Measurements from ENCODE around the gene ZNF821. TPM values are rescaled to one million over a fixed set of nuclear protein-coding genes. Genes with fewer than 3 reads are reported as not detected.

The ZNF821 gene
- polyA plus RNA-seq, 1 donor (not counting 4 experiments of a cell fraction or from before 2014, with no cell fraction given) = 2.9 TPM

DNA sequence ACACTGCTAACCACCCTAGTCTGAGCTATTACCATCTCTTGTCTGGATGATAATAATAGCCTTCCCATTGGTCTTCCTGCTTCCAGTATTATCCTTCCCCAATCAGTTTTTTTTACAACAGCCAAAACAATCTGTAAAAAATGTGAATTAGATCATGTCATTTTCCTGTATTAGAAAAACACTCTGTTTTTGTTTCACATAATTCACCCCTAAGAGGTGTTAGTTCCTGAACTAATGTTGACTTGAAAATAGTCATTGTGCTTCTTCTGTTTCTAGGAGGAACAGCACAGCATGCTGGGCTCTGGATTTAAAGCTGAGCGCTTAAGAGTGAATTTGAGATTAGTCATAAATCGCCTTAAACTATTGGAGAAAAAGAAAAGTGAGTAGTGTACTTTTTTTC is 31.4 kb upstream of the ZNF821 start:
- Histone ChIP-seq H3K4me2 (ENCODE audit: control insufficient read depth, extremely low read depth, insufficient read depth, low read depth, low read length) (no peak overlapping the region), H3K9me3 (ENCODE audit: control insufficient read depth, low read depth, low read length) (peaks cover 10% of the 10 kb centered on the region), H3K27ac (ENCODE audit: control insufficient read depth, insufficient read depth, low read length) (no peak overlapping the region), H4K20me1 (ENCODE audit: control insufficient read depth, extremely low read depth, insufficient read depth, low read length) (peaks cover 10% of the 10 kb centered on the region), H3K9ac (ENCODE audit: control insufficient read depth, extremely low read depth, insufficient read depth, low read length) (no peak overlapping the region), H3K4me3 (ENCODE audit: control insufficient read depth in 2 of 3, extremely low read depth in 1 of 3, insufficient read depth in 2 of 3, low read depth in 1 of 3, low read length in 3 of 3) (no peak overlapping the region), H3K36me3 (ENCODE audit: control insufficient read depth in 2 of 2, extremely low read depth in 1 of 2, insufficient read depth in 2 of 2, low read length in 2 of 2) (peaks cover 7 to 34% of the 10 kb centered on the region in 2 experiments), H2AFZ (ENCODE audit: control insufficient read depth, low read length) (no peak overlapping the region), H3K27me3 (ENCODE audit: control insufficient read depth, extremely low read depth, insufficient read depth, low read length) (no peaks in the 10 kb centered on the region), H3K9me1 (ENCODE audit: control insufficient read depth, extremely low read depth, insufficient read depth, low read length) (no peaks in the 10 kb centered on the region), H3K4me1 (ENCODE audit: control insufficient read depth, extremely low read depth, insufficient read depth, low read length) (no peaks in the 10 kb centered on the region), H3K79me2 (ENCODE audit: control insufficient read depth, insufficient read depth, low read length) (peaks cover 88% of the 10 kb centered on the region)
- TF ChIP-seq, protein P1, sequence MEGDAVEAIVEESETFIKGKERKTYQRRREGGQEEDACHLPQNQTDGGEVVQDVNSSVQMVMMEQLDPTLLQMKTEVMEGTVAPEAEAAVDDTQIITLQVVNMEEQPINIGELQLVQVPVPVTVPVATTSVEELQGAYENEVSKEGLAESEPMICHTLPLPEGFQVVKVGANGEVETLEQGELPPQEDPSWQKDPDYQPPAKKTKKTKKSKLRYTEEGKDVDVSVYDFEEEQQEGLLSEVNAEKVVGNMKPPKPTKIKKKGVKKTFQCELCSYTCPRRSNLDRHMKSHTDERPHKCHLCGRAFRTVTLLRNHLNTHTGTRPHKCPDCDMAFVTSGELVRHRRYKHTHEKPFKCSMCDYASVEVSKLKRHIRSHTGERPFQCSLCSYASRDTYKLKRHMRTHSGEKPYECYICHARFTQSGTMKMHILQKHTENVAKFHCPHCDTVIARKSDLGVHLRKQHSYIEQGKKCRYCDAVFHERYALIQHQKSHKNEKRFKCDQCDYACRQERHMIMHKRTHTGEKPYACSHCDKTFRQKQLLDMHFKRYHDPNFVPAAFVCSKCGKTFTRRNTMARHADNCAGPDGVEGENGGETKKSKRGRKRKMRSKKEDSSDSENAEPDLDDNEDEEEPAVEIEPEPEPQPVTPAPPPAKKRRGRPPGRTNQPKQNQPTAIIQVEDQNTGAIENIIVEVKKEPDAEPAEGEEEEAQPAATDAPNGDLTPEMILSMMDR (optimal IDR thresholded peaks at IDR 0.05 in 1 of 3, IDR thresholded peaks at IDR 0.05 in 1 of 3, conservative IDR thresholded peaks at IDR 0.05 in 1 of 3; ENCODE audit: extremely low read depth in 1 of 3, insufficient read depth in 2 of 3, low read length in 3 of 3) = no peak
- TF ChIP-seq EZH2 (IDR thresholded peaks at IDR 0.05; ENCODE audit: low read length) = no peak
- DNase-seq (ENCODE audit: low read depth, low spot score) (no peak), FAIRE-seq (no peak)
- dilution Hi-C loops (cut with MboI; ENCODE audit: extremely low pct_ligation_motif_present, low sequenced_read_pairs) = no loop called here

DNA sequence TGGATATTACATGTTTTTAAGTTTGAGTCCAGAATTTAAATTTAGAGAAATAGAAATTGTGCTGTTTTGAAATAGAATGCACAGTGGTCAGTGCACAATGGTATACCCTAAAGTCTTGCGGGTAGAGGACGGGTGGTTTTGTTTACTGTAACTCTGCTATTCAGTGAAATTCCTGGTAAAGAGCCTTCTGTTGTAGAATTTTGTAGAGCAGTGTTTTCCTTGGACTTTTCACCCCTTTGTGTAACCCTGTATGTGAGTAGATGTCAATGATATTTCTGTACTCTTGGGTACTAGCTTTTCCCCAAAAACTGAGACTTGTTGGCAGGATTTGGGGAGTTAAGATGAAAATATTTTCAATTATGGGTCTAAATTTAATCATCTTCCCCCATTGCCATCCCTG is 30.8 kb upstream of the ZNF821 start:
- Histone ChIP-seq H3K9me3 (ENCODE audit: control insufficient read depth, low read depth, low read length) (peaks cover 9% of the 10 kb centered on the region), H3K27ac (ENCODE audit: control insufficient read depth, insufficient read depth, low read length) (no peak overlapping the region), H2AFZ (ENCODE audit: control insufficient read depth, low read length) (no peak overlapping the region), H3K4me2 (ENCODE audit: control insufficient read depth, extremely low read depth, insufficient read depth, low read depth, low read length) (no peak overlapping the region), H3K27me3 (ENCODE audit: control insufficient read depth, extremely low read depth, insufficient read depth, low read length) (no peaks in the 10 kb centered on the region), H4K20me1 (ENCODE audit: control insufficient read depth, extremely low read depth, insufficient read depth, low read length) (peaks cover 10% of the 10 kb centered on the region), H3K4me1 (ENCODE audit: control insufficient read depth, extremely low read depth, insufficient read depth, low read length) (no peaks in the 10 kb centered on the region), H3K36me3 (ENCODE audit: control insufficient read depth in 2 of 2, extremely low read depth in 1 of 2, insufficient read depth in 2 of 2, low read length in 2 of 2) (peaks cover 7 to 29% of the 10 kb centered on the region in 2 experiments), H3K9me1 (ENCODE audit: control insufficient read depth, extremely low read depth, insufficient read depth, low read length) (no peaks in the 10 kb centered on the region), H3K4me3 (ENCODE audit: control insufficient read depth in 2 of 3, extremely low read depth in 1 of 3, insufficient read depth in 2 of 3, low read depth in 1 of 3, low read length in 3 of 3) (no peak overlapping the region), H3K9ac (ENCODE audit: control insufficient read depth, extremely low read depth, insufficient read depth, low read length) (no peak overlapping the region), H3K79me2 (ENCODE audit: control insufficient read depth, insufficient read depth, low read length) (peaks cover 91% of the 10 kb centered on the region)
- DNase-seq (ENCODE audit: low read depth, low spot score) (no peak), FAIRE-seq (no peak)
- TF ChIP-seq, protein P1 (optimal IDR thresholded peaks at IDR 0.05 in 1 of 3, IDR thresholded peaks at IDR 0.05 in 1 of 3, conservative IDR thresholded peaks at IDR 0.05 in 1 of 3; ENCODE audit: extremely low read depth in 1 of 3, insufficient read depth in 2 of 3, low read length in 3 of 3) = no peak
- no peak for TF ChIP-seq EZH2 (IDR thresholded peaks at IDR 0.05; ENCODE audit: low read length)
- dilution Hi-C loops (cut with MboI; ENCODE audit: extremely low pct_ligation_motif_present, low sequenced_read_pairs) = no loop called here
